ENCODE measurements around the gene ACTR1A.
"Not testable (repeated sequence)": the region's sequence is repeated elsewhere in the genome, so short reads cannot be mapped to it uniquely, and the experiment has no call there.

ACTR1A gene

GRCh38 chr10:102502337-102503151, at the start of gene ACTR1A:
TSS of gene ACTR1A (minus strand) at chr10:102502712. CDS start at chr10:102502647, 65 bp downstream.
- peak; percentile 99 for DNase-seq

- no peak for DNase-seq
Observed at GRCh38 chr10:102550636-102551210, 48.2 kb upstream of the ACTR1A start.

GRCh38 chr10:102549549-102549948, 47.0 kb upstream of the ACTR1A start:
- DNase-seq = no peak

- DNase-seq = no peak
Observed at GRCh38 chr10:102546606-102547320, 44.3 kb upstream of the ACTR1A start.

GRCh38 chr10:102545997-102546396, 43.5 kb upstream of the ACTR1A start:
- DNase-seq = no peak

GRCh38 chr10:102545265-102545871, 42.9 kb upstream of the ACTR1A start:
- DNase-seq = no peak

- DNase-seq = no peak
Observed at GRCh38 chr10:102542800-102543418, 40.4 kb upstream of the ACTR1A start.

GRCh38 chr10:102540023-102540422, 37.5 kb upstream of the ACTR1A start:
- no peak for DNase-seq

GRCh38 chr10:102538811-102539210, 36.3 kb upstream of the ACTR1A start:
- DNase-seq = no peak

- DNase-seq = no peak
Observed at GRCh38 chr10:102537948-102538347, 35.4 kb upstream of the ACTR1A start.

GRCh38 chr10:102537367-102537766, 34.9 kb upstream of the ACTR1A start:
- DNase-seq = no peak

- no peak for DNase-seq
Observed at GRCh38 chr10:102535481-102536147, 33.1 kb upstream of the ACTR1A start.

- DNase-seq = not testable (repeated sequence)
Observed at GRCh38 chr10:102534966-102535365, 32.5 kb upstream of the ACTR1A start.

- DNase-seq = no peak
Observed at GRCh38 chr10:102534333-102534732, 31.8 kb upstream of the ACTR1A start.

- no peak for DNase-seq
Observed at GRCh38 chr10:102527546-102527945, 25.0 kb upstream of the ACTR1A start.

GRCh38 chr10:102524746-102525145, 22.2 kb upstream of the ACTR1A start:
- DNase-seq = no peak

- DNase-seq = no peak
Observed at GRCh38 chr10:102523250-102524029, 20.9 kb upstream of the ACTR1A start.

GRCh38 chr10:102522874-102523249, 20.4 kb upstream of the ACTR1A start:
- DNase-seq = no peak

GRCh38 chr10:102519246-102519825, 16.8 kb upstream of the ACTR1A start:
- DNase-seq = no peak

GRCh38 chr10:102517553-102517952, 15.0 kb upstream of the ACTR1A start:
- no peak for DNase-seq

GRCh38 chr10:102515724-102516123, 13.2 kb upstream of the ACTR1A start:
- no peak for DNase-seq

All from NCI-H146 (cell line).